ENCODE measurements around the gene GABRB1. TPM values are rescaled to one million over a fixed set of nuclear protein-coding genes. Genes with fewer than 3 reads are reported as not detected.

GABRB1 gene
- total and polyA plus RNA-seq, 2 donors (not counting 1 experiment from before 2014, with no cell fraction given) = not detected

- no peak overlapping the region for H3K4me3 Mint-ChIP-seq
- ChIA-PET CTCF (interaction anchor here (0.9 kb wide), 1 partner anchor 13 kb away, joined by 3 read pairs; no protein-coding TSS in a partner anchor), POLR2A (no interaction called here)
- H3K9me3 Mint-ChIP-seq (ENCODE audit: insufficient read depth) = no peaks in the 10 kb centered on the region
- H3K27ac ChIP-seq (ENCODE audit: low read length in 2 of 2) = no peak overlapping the region
- H3K27me3 Mint-ChIP-seq = peaks cover 4% of the 10 kb centered on the region
- no peak overlapping the region for H3K4me3 ChIP-seq (ENCODE audit: control extremely low read depth in 1 of 5, extremely low read depth in 1 of 5, insufficient read depth in 1 of 5, low read depth in 2 of 5, low read length in 4 of 5)
- TF ChIP-seq EZH2 (IDR thresholded peaks at IDR 0.05; ENCODE audit: borderline replicate concordance, insufficient read depth, low read depth, low read length, poor library complexity, severe bottlenecking) = no peak
- no peak for TF ChIP-seq CTCF (IDR thresholded peaks at IDR 0.05)
- H2AFZ ChIP-seq (ENCODE audit: insufficient read depth, low read depth, low read length, poor library complexity, severe bottlenecking) = no peak overlapping the region
- no peaks in the 10 kb centered on the region for H4K20me1 ChIP-seq (ENCODE audit: control insufficient read depth, insufficient read depth, low read length, poor library complexity, severe bottlenecking)
- 96% methylated on average over 3 of the region's 4 CpGs for WGBS (ENCODE audit: insufficient coverage)
- no peak overlapping the region for H3K9ac ChIP-seq (ENCODE audit: low read length)
- H3K27ac Mint-ChIP-seq = no peak overlapping the region
- intact Hi-C loops (cut with micrococcal nuclease) = no loop called here
- no peaks in the 10 kb centered on the region for H3K9me3 ChIP-seq (ENCODE audit: control extremely low read depth in 1 of 3, control insufficient read depth in 2 of 3, insufficient read depth in 1 of 3, low read length in 2 of 3)
- no peaks in the 10 kb centered on the region for H3K79me2 ChIP-seq (ENCODE audit: control insufficient read depth, insufficient read depth, low read length)
- no peaks in the 10 kb centered on the region for H3K4me1 Mint-ChIP-seq
- DNase-seq (no peak), ATAC-seq (ENCODE audit: low read depth) (no peak)
- H3K36me3 ChIP-seq (replicated peaks in 1 of 2; ENCODE audit: control extremely low read depth in 1 of 2, control insufficient read depth in 1 of 2, extremely low read depth in 1 of 2, insufficient read depth in 2 of 2, low read length in 1 of 2) = no peaks in the 10 kb centered on the region
- H3K27me3 ChIP-seq (replicated peaks in 1 of 4; ENCODE audit: control extremely low read depth in 1 of 4, control insufficient read depth in 3 of 4, insufficient read depth in 4 of 4, low read length in 3 of 4) = no peaks in the 10 kb centered on the region
- H3K4me1 ChIP-seq (ENCODE audit: control insufficient read depth in 2 of 2, insufficient read depth in 2 of 2, low read length in 2 of 2) = no peaks in the 10 kb centered on the region
- H3K4me2 ChIP-seq (replicated peaks; ENCODE audit: low read depth, low read length, poor library complexity, severe bottlenecking) = no peak overlapping the region
These were observed 103.8 kb downstream of the GABRB1 start for GRCh38 chr4:47135210-47135609.

GRCh38 chr4:47143261-47143660 lies 111.9 kb downstream of the GABRB1 start:
- H3K27ac ChIP-seq (ENCODE audit: low read length in 2 of 2) = no peak overlapping the region
- no CpG with 5 or more reads among the region's 3 CpGs for WGBS (ENCODE audit: insufficient coverage)
- H3K79me2 ChIP-seq (ENCODE audit: control insufficient read depth, insufficient read depth, low read length) = no peaks in the 10 kb centered on the region
- intact Hi-C loops (cut with micrococcal nuclease) = no loop called here
- no peak for ATAC-seq (ENCODE audit: low read depth)
- no peak for DNase-seq
- no peak overlapping the region for H3K4me3 ChIP-seq (ENCODE audit: control extremely low read depth in 1 of 5, extremely low read depth in 1 of 5, insufficient read depth in 1 of 5, low read depth in 2 of 5, low read length in 4 of 5)
- no peak overlapping the region for H3K27ac Mint-ChIP-seq
- H2AFZ ChIP-seq (ENCODE audit: insufficient read depth, low read depth, low read length, poor library complexity, severe bottlenecking) = no peak overlapping the region
- H3K9me3 Mint-ChIP-seq (ENCODE audit: insufficient read depth) = no peaks in the 10 kb centered on the region
- H4K20me1 ChIP-seq (ENCODE audit: control insufficient read depth, insufficient read depth, low read length, poor library complexity, severe bottlenecking) = no peaks in the 10 kb centered on the region
- no peaks in the 10 kb centered on the region for H3K36me3 ChIP-seq (replicated peaks in 1 of 2; ENCODE audit: control extremely low read depth in 1 of 2, control insufficient read depth in 1 of 2, extremely low read depth in 1 of 2, insufficient read depth in 2 of 2, low read length in 1 of 2)
- H3K4me1 ChIP-seq (ENCODE audit: control insufficient read depth in 2 of 2, insufficient read depth in 2 of 2, low read length in 2 of 2) = no peaks in the 10 kb centered on the region
- no peak overlapping the region for H3K4me3 Mint-ChIP-seq
- H3K4me1 Mint-ChIP-seq = no peaks in the 10 kb centered on the region
- H3K27me3 Mint-ChIP-seq = peaks cover 4% of the 10 kb centered on the region
- ChIA-PET POLR2A (no interaction called here), CTCF (no interaction called here)
- TF ChIP-seq EZH2 (IDR thresholded peaks at IDR 0.05; ENCODE audit: borderline replicate concordance, insufficient read depth, low read depth, low read length, poor library complexity, severe bottlenecking) (no peak), CTCF (IDR thresholded peaks at IDR 0.05) (no peak)
- no peak overlapping the region for H3K4me2 ChIP-seq (replicated peaks; ENCODE audit: low read depth, low read length, poor library complexity, severe bottlenecking)
- H3K9me3 ChIP-seq (ENCODE audit: control extremely low read depth in 1 of 3, control insufficient read depth in 2 of 3, insufficient read depth in 1 of 3, low read length in 2 of 3) = no peaks in the 10 kb centered on the region
- no peak overlapping the region for H3K9ac ChIP-seq (ENCODE audit: low read length)
- no peaks in the 10 kb centered on the region for H3K27me3 ChIP-seq (replicated peaks in 1 of 4; ENCODE audit: control extremely low read depth in 1 of 4, control insufficient read depth in 3 of 4, insufficient read depth in 4 of 4, low read length in 3 of 4)

Measured in B cell (primary cell).